Hepatic stellate cell (primary cell): ENCODE results near the gene CREG2.

Experiments
- DNase-seq: peaks from one replicate; pipeline ENCODE4 v3.0.0; 2011; ENCODE audit warnings: low spot score

The CREG2 gene, protein sequence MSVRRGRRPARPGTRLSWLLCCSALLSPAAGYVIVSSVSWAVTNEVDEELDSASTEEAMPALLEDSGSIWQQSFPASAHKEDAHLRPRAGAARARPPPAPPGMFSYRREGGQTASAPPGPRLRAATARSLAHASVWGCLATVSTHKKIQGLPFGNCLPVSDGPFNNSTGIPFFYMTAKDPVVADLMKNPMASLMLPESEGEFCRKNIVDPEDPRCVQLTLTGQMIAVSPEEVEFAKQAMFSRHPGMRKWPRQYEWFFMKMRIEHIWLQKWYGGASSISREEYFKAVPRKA

DNA sequence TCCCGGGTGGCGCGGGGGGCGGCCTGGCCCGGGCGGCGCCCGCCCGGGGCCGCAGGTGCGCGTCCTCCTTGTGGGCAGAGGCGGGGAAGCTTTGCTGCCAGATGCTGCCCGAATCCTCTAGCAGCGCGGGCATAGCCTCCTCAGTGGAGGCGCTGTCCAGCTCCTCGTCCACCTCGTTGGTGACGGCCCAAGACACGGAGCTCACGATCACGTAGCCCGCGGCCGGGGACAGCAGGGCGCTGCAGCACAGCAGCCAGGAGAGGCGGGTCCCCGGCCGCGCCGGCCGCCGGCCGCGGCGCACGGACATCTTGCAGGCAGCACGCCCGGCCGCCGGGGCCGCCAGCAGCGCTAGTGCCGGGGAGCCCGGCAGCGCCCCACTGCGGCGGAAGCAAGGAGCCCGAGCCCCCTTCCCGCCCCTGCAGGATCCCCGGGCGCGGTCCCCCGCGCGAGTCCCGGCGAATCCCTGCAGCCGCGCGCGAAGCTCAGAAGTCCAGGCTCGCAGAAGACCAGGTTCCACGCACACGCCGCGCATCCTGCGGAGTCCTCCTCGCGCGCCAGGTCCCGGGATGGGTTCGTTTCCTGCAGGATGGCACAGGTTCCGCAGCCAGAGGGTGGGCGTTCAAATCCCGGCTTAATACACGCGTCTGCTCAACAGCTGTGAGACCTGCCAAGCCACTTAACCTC lies at the start of gene CREG2:
Gene CREG2, minus strand, starts transcription at position 353 of the 684 bp plus-strand sequence. Its CDS starts 46 bp downstream, at position 307.
- peak; percentile 72 for DNase-seq

DNA sequence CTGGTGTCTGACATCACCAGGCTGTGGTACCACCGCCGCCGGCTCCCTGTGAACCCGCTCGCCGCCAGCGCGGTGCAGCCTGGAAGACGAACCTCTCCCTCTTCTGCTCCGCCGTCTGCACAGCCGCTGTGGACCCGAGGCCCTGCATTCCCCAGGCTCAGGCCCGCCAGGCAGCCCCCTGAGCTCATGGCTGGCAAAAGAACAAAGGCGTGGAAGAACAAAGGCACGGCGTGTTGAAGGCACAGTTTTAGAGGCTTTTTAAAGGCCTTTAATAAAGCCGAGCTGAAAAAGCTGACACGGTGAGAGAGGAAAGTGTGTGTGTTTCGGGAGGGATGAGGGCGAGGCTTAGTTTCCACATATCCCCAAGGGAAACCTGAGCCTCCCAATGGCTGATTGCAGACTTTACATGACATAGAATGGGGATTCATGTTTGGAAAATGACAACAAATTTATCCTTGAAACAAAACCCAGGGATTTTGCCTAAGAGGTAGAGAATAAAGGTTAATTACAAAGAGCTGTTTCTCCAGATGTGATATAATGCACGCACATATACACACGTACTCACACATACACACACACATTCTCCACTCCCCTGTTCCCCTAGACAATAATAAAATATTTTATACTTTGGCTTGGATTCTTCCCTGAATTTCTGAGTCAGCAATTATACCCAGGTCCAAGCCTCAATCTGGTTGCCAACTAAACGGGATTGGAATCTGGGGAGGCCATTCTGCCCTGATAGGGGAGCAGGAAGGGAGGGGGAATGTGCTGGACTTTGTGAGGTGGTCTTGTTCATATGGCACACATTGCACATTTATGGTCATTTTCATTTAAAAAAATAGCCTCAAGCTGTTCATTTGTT lies 47.9 kb upstream of the CREG2 start:
- no peak for DNase-seq

DNA sequence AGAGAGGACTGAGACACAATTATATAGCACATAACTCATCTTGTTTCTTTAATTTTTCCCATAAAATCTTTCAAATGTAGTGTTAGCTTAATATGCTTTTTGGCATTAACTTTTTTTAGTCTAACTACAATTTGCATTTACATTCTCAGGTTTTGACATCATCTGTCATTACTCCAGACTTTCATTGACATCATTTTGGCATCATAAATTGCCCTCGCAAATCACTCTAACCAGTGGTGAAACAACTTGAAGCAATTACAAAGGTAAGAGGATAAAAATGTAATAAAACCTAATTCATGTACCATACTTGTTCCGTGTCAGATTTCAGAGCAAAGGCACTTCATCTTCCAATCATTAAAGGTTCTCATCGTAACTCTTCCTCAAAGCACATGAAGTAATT lies 46.2 kb upstream of the CREG2 start:
- no peak for DNase-seq

DNA sequence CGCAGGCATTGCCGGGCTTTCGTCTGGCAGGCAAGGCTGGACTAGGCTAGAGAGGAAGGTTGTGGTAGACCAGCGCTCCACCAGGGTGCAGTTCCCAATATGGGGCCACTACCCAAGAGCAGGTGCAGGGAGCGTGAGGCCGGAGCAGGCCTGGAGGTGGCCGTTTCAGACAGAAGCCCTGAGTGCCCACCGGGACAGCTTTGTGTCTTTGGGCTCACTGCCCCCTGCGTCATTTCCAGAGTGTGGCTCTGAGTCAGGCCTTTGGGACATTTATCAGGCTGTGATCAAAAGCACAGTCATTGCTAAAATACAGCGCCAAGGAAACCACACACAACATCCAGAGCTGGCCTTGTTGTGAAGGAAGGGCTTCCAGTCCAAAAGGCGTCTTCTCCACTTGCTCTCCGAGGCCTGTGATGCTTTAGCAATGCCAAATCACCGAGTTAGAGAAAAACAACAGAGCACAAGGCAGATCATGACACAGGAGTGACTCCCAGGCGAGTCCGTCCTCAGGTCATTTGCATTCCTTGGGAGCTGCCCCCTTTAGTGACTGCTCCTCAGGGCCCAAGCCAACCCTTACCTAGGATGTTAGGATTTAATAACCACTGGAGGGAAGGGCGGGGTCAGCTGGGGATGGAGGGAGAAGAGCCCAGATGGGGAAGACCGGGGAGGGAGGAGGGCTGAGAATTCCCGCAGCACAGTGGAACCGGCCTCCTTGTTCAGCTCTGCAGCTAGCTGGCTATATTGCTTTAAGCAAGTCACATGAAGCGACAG lies 45.3 kb upstream of the CREG2 start:
- peak; percentile 32 for DNase-seq

DNA sequence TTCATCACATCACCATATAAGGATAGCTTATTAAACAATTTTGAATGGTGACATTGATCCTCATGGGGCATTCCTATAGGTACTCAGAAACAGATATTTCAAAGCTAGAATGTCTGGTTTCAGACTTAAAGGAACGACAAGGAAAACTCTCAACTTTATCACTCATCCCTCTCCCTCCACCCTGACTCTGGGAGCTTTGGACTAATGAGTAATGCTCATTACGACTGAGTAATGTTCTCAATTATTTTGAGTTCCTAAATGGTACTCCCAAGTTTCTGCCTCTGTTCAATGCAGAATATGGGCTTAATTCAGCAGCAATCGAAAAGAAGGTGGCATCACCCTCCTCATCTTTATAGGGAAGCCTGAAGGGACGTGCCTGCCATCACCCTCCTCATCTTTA lies 44.2 kb upstream of the CREG2 start:
- DNase-seq: no peak

GRCh38 chr2:101430156-101430555 lies 42.9 kb upstream of the CREG2 start:
- DNase-seq: no peak

DNA sequence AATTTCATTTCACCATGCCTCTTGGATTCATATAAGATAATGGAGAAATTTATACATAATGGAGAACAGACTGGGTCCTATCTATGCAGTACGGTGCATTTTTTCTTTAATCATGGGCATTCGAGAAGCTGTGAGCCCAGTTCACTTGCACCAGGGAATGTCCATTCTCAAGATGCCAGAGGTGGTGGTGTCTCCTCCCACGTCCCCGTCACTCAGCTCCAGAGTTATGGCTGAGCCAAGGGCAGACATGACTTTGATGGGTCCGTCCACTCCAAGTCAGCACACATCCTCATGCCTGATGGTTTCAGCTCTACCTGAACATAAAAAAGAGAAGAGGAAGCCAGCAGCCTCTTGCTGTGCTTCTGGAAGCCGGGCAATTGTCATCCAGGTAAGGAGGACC lies 42.1 kb upstream of the CREG2 start:
- no peak for DNase-seq

DNA sequence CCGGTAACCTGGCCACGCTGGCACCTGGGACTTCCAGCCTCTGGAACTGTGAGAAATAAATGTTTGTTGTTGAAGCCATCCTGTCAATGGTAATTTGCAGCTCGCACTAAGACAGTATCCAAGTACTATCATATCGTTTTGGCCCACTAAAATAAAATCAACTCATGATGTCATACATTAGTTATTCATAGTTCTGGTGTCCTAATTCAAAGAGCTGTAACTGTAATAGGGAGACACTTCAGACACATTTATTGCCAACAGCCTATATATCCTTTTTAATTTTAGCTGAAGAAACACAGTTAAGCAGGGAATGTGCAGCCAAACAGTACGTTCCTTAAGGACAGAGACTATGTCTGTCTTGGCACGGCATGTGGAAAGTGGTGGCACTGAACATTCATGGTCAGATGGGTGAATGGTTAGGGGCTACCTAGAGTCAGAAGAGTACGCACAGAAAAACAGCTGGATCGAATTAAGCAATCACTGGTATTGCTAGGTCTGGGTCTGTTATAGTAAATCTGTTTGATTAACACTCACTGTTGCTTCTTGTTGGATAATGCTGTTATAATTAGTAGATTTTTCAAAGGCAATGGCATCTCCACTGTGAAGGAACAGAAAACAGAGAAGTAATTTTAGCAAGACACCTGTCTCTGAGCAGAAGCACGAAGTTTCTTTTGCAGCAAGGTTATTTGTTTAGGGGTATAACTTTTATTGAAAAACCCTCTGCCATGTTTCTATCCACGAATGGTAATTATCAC lies 41.3 kb upstream of the CREG2 start:
- DNase-seq: no peak

DNA sequence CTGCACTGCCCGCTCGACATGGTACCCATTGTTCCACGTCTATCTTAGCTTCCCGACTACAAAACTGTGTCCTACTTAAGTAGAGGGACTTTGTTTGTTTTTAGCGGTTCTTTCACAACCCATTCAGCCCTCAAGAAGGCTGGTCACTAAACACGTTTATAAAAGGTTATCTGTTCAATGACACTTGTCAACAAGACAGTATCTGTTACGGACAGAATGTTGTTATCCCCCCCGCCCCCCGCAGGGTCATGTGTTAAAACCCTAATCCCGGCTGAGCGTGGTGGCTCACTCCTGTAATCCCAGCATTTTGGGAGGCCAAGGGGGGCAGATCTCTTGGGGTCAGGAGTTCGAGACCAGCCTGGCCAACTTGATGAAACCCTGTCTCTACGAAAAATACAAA lies 40.4 kb upstream of the CREG2 start:
- DNase-seq: no peak

DNA sequence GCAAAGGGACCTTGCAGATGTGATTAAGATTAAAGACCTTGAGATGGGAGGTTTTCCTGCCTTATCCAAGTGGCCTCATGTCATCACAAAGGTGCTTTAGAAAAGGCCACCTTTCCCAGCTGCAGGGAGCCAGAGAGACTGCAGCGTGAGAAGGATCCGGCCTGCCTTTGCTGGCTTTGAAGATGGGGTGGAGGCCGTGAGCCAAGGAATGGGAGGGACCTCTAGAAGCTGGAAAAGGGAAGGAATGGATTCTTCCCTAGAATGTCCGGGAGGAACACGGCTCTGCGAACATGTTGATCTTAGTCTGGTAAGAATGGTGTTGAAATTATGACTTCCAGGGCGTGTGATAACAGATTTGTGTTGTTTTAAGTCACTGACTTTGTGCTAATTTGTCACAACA lies 39.9 kb upstream of the CREG2 start:
- DNase-seq: no peak

DNA sequence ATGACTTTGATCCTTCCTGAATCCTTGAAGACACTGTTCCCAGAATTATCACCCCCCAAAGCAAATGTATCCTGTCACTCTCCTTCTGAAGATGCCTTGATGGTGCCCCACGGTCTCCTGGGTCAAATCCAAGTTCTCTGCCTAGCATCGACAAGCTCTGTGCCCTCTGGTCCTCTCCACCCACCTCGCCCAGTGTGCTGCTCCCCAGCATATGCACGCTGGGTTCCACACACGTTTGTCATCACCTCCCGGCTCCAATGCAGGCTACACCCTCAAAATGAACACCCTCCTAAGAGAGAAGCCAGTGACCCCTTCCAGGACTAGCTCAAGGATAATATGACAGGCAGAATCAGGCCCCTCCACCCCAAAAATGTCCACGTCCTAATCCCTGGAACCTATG lies 39.5 kb upstream of the CREG2 start:
- no peak for DNase-seq

- DNase-seq: no peak
These were observed 33.3 kb upstream of the CREG2 start for GRCh38 chr2:101420623-101421022.

DNA sequence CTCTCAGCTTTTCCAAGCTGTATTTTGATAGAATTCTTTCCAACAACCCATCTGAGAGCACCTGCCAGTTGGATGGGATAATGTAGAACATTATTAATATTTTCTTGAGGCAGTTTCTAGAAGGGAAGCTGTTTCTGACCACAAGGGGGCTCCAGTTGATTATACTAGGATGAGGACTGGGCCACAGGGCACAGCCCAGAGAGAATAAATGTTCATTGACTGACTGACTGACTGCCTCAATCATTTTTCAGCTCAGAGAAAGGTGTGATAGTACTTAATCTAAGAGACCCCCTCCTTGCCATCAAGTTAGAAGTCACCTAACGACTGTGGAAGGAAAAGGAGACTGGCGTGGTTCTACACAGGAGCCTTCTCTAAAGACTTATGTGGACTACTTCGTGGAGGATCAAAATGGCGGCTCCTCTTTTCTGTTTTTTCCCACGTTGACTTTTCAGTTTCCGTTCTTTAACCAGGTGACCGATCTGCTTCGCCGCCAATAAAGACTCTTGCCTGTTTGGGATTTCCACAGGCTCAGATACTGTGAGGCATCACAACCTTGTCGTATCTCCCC lies 31.9 kb upstream of the CREG2 start:
- DNase-seq: peak; percentile 67

DNA sequence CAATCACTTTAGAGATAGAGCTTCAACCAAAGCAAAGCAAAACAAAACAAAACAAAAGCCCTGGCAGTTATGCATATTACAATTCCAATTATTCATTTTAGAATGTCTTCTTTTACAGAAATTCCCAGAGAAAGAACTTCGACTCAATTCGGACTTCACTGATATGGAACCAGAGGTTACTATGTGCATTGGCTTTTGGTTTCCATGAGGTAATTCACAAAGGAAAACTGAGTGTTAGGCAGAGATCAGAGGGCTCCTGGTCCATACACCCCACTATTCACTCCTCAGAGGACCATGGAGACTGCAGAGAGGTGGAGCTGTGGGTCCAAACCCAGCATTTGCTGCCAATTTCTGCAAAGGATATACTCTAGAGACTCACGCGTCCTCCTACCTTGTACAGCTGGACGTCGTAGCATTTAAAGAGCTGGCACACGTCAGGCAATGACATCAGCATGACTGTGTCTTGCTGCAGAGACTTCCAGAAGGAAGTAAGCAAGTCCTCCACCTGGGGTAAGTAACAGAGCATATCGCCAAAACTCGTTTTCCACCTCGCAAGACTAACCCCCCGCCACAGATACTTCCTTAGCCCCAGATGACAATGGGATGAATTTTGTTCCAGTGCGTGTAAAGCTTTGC lies 31.3 kb upstream of the CREG2 start:
- no peak for DNase-seq

GRCh38 chr2:101416609-101417008 lies 29.3 kb upstream of the CREG2 start:
- no peak for DNase-seq

GRCh38 chr2:101415884-101416283 lies 28.6 kb upstream of the CREG2 start:
- DNase-seq: no peak

DNA sequence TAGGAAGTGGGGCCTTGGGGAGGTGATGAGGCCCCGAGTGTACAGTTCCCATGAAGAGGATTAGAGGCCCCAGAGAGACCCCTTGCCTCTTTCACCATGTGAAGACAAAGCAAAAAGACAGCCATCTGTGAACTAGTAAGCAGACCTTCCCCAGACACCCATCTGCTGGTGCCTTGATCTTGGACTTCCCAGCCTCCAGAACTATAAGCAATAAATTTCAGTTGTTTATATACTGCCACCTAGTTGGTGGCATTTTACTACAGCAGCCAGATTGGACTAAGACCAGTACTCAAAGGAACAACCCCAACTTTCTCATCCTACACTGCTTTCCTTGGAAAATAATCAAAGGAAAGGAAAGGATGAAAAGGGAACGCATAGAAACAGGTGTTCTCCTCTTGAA lies 27.9 kb upstream of the CREG2 start:
- DNase-seq: no peak

- no peak for DNase-seq
These were observed 24.9 kb upstream of the CREG2 start for GRCh38 chr2:101412092-101412694.

DNA sequence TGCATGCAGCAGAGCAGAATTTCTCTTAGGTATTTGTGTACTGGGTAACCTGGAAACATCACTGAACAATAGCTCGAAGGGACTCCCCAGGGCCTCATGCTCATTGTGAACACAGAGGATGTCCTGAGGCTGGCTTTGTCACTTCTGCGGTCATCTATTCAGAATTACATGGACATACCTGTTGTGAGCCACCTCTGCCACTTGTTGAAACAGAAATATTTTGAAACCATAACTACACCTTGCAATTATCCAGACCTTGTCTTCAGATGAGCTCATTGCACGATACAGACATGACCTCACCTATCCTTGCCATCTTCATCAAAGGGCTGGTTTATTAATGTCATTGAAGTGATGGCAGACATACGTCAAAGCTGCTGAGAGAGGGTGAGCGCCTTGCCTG lies 23.4 kb upstream of the CREG2 start:
- DNase-seq: no peak

GRCh38 chr2:101410114-101410513 lies 22.8 kb upstream of the CREG2 start:
- DNase-seq: no peak
